HCEC 1CT (cell line): ENCODE measurements around the gene DCTD.
A peak's percentile ranks its signal among the peaks of the same experiment; 100 is the strongest.

Source experiments
- DNase-seq: peaks from one replicate; pipeline ENCODE4 v3.0.0-alpha.2; 2017

DCTD gene

GRCh38 chr4:182917182-182918043 is at the start of gene DCTD:
Gene DCTD, minus strand, starts transcription at chr4:182917386. Its CDS starts 1,818 bp downstream, at chr4:182915568.
- DNase-seq: peak; percentile 47

GRCh38 chr4:182960746-182961145 is 43.6 kb upstream of the DCTD start:
- no peak for DNase-seq

- DNase-seq: no peak
Observed at GRCh38 chr4:182960228-182960627, 43.0 kb upstream of the DCTD start.

- DNase-seq: no peak
Observed at GRCh38 chr4:182955411-182955810, 38.2 kb upstream of the DCTD start.

GRCh38 chr4:182944484-182945213 is 27.5 kb upstream of the DCTD start:
- no peak for DNase-seq

GRCh38 chr4:182939680-182940079 is 22.5 kb upstream of the DCTD start:
- DNase-seq: no peak

- DNase-seq: peak; percentile 33
Observed at GRCh38 chr4:182938205-182938645, 21.0 kb upstream of the DCTD start.

- DNase-seq: no peak
Observed at GRCh38 chr4:182937268-182938204, 20.4 kb upstream of the DCTD start.

GRCh38 chr4:182932651-182933050 is 15.5 kb upstream of the DCTD start:
- DNase-seq: no peak

- DNase-seq: no peak
Observed at GRCh38 chr4:182931691-182932345, 14.6 kb upstream of the DCTD start.

- DNase-seq: no peak
Observed at GRCh38 chr4:182930889-182931288, 13.7 kb upstream of the DCTD start.

GRCh38 chr4:182929296-182929695 is 12.1 kb upstream of the DCTD start:
- peak; percentile 82 for DNase-seq

GRCh38 chr4:182928061-182928460 is 10.9 kb upstream of the DCTD start:
- no peak for DNase-seq

- DNase-seq: no peak
Observed at GRCh38 chr4:182927505-182927904, 10.3 kb upstream of the DCTD start.

- no peak for DNase-seq
Observed at GRCh38 chr4:182925855-182926254, 8.7 kb upstream of the DCTD start.

- DNase-seq: peak; percentile 30
Observed at GRCh38 chr4:182925298-182925757, 8.1 kb upstream of the DCTD start.

- DNase-seq: no peak
Observed at GRCh38 chr4:182924497-182924896, 7.3 kb upstream of the DCTD start.

GRCh38 chr4:182923796-182924340 is 6.7 kb upstream of the DCTD start:
- DNase-seq: no peak

GRCh38 chr4:182923366-182923765 is 6.2 kb upstream of the DCTD start:
- no peak for DNase-seq

GRCh38 chr4:182922501-182923284 is 5.5 kb upstream of the DCTD start:
- no peak for DNase-seq

GRCh38 chr4:182921608-182922007 is 4.4 kb upstream of the DCTD start:
- DNase-seq: no peak
